LNCAP (cell line): ENCODE data around the gene KCNMA1.

Source experiments
- TF ChIP-seq, protein P1 (sequence below): fragments of 450-650 bp; IDR thresholded peaks from 2 replicates; pipeline ENCODE4 v1.5.1; 2017; ENCODE audit warnings: mild to moderate bottlenecking

KCNMA1 gene

GRCh38 chr10:77490534-77491314 lies 146.9 kb downstream of the KCNMA1 start:
- TF ChIP-seq, protein P1, sequence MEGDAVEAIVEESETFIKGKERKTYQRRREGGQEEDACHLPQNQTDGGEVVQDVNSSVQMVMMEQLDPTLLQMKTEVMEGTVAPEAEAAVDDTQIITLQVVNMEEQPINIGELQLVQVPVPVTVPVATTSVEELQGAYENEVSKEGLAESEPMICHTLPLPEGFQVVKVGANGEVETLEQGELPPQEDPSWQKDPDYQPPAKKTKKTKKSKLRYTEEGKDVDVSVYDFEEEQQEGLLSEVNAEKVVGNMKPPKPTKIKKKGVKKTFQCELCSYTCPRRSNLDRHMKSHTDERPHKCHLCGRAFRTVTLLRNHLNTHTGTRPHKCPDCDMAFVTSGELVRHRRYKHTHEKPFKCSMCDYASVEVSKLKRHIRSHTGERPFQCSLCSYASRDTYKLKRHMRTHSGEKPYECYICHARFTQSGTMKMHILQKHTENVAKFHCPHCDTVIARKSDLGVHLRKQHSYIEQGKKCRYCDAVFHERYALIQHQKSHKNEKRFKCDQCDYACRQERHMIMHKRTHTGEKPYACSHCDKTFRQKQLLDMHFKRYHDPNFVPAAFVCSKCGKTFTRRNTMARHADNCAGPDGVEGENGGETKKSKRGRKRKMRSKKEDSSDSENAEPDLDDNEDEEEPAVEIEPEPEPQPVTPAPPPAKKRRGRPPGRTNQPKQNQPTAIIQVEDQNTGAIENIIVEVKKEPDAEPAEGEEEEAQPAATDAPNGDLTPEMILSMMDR: no peak

GRCh38 chr10:77486517-77486916 lies 151.1 kb downstream of the KCNMA1 start:
- TF ChIP-seq, protein P1: no peak

DNA sequence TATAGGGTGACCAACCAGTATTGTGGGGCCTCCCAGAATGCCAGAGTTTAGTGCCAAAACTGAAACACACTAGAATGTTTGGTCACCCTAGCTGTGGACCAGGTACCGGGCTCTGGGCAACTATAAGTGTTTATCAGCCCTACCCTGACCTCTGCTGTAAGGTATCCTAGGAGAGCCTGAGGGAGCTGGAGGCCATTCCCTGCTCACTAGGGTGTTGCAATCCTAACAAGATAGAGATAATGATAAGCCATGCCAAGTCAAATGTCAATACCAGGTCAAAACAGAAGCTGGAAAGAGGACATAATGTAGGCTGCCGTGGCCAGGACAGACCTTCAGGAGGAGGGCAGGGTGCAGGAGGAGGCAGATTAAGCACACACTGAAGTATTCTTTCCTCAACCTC lies 151.8 kb downstream of the KCNMA1 start:
- TF ChIP-seq, protein P1: no peak; the same call in 1 of the 2 replicates

GRCh38 chr10:77482072-77482471 lies 155.5 kb downstream of the KCNMA1 start:
- TF ChIP-seq, protein P1: no peak

DNA sequence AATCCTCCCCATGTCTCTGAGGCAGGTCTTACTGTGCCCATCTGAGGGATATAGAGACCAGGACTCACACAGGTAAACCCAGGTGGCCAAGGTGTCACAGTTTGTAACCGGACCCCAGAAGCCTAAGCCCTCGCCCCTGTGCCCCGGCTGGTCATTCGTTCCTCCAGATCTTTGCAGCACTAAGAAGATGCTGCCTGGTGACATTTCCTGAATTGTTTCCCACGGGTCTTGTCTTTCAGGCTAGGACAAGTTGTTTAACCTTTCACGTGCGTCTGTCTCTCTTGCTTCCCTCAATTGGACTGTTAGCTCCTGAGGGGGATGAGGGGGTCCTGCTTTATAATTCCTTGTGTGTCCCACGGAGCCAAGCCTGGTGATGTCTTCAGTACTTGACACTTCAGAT lies 158.0 kb downstream of the KCNMA1 start:
- TF ChIP-seq, protein P1: no peak

GRCh38 chr10:77478962-77479359 lies 158.6 kb downstream of the KCNMA1 start:
- TF ChIP-seq, protein P1: no peak

GRCh38 chr10:77478247-77478961 lies 159.2 kb downstream of the KCNMA1 start:
- TF ChIP-seq, protein P1: no peak
